Renal pelvis (tissue), 4 donors: Measurements from ENCODE around the gene BIN2. TPM values are rescaled to one million over a fixed set of nuclear protein-coding genes. Genes with fewer than 3 reads are reported as not detected.
"Not testable (repeated sequence)": the region's sequence is repeated elsewhere in the genome, so short reads cannot be mapped to it uniquely, and the experiment has no call there.

ENCODE experiments used
- DNase-seq: peaks from one replicate; pipeline ENCODE4 v3.0.0-alpha.2; 2013
- polyA plus RNA-seq, 3 donors: library from polyadenylated mRNA; unstranded; fragments of 120-200 nt; gene quantifications; one replicate each; pipeline ENCODE4 v1.2.1, GENCODE V29; 2013; ENCODE audit not compliant: insufficient read length in 3 of 3

BIN2 gene
- polyA plus RNA-seq, 3 donors = 2.6 to 3.7 (median 3.0) TPM

DNA sequence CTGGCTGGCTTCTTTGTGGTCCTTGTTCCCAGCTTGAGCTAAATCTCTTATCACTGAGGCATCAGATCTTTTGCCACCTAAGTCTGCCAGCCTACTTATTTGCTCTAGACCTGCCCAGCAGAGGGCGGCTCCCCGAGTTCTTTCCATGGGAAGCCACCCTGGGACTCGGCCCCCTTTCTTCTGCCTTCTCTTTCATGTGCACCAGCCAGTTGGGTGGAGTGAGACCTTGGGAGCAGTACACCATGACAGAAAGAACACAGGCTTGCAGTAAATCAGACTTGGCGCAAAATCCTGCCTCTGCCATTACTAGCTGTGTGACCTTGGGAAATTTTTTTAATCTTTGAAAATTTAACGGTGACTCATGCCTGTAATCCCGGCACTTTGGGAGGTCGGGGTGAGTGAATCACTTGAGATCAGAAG lies 61.2 kb downstream of the BIN2 start:
- DNase-seq = peak; percentile 74

DNA sequence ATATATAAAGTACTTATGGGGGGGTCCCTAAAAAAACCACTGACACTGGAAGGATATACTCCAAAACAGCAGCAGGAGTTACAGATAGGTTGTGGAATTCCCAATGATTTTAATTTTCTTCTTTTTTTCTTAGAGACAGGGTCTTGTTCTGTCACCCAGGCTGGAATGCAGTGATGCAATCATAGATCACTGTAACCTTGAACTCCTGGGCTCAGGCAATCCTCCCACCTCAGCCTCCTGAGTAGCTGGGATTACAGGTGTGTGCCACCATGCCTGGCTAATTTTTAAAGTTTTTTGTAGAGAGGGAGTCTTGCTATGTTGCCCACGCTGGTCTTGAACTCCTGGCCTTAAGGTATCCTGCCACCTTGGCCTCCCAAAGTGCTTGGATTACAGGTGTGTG lies 64.4 kb downstream of the BIN2 start:
- not testable (repeated sequence) for DNase-seq

DNA sequence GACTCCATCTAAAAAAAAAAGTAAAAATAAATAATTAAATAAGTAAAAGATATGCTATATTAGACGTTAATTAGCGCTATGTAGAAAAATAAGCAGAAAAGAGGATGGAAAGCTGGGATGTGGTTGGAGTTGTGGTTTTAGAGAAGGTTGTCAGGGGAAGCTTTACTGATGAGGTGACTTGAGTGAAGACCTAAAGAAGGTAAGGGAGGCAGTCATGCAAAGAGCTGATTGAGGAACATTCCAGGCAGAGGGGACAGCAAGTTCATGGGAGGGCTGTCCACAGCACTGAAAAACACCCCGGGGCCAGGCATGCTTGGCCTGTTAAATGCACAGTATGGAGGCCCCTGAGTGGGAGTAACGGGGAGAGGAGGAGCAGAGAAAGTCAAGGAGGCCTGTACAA lies 69.4 kb downstream of the BIN2 start:
- DNase-seq = no peak

DNA sequence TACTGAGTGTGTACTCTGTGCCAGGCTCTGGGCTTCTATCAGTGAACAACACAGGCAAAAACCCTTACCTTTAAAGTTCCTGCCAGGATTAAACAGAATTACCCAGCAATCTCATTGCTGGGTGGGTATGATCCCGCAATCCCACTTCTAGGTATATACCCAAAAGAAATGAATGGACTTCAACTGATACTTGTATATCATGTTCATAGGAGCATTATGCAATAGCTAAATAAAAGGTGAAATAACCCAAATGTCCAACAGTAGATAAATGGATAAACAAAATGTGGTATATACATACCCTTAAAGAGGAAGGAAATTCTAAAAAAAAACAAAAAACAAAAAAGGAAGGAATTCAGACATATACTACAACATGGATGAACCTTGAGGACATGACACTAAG lies 70.7 kb downstream of the BIN2 start:
- DNase-seq = no peak

DNA sequence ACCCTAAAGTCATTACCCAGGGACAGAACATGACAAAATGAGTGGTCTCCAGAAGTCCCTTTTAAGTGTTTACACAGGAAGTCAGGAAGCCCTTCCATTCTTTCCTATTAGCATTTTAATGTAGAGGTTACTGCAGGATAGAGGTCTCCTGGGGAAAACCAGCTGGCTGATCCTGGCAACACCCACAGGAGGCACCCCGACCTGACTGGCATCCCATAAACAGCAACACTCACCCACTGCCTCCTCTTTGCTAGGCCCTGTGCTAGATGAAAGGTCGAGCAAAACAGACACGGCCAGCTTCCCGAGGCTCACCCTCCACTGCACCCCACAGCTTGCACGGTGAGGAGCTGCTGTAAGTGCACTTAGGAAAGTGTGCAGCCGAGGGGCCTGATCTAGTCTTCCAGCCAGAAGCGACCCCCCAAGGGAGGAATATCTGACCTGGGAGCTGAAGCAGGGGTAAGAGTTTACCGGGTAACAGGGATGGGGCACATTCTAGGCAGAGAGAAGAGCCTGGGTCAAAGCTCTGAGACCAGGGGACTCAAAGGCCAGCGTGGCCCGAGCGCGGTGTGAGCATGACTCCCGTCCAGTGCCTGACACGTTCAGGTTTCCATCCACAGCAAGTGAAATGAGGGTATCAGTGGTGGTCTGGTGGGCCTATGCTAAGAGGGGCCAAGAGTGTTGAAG lies 76.3 kb downstream of the BIN2 start:
- DNase-seq = no peak

DNA sequence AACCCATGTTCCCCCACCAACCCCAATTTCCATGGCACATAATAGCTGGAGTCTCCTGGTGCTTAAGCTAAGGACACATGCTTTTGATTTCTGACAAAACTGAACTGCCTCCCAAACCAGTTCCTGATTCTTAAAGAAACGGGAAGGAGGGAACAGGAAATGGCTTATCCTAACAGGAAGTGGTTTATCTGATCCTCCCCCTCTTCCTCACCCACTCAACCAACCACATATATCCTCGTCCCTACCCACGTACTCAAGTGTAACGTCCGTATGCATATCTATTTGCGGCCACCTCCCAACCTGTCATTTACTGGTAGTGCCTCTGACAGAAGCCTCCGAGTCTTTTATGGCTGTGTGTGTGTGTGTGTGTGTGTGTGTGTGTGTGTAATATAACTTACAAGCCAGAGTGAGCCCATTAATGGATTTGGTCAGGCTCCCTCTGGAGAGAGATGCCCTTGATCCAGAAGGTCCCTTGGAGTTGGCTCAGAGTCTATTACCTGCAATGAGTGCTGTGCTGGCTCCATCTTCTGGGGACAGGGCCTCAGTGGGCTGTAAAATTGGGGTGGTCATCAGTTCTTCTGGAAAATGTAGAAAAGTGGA lies 77.6 kb downstream of the BIN2 start:
- no peak for DNase-seq

DNA sequence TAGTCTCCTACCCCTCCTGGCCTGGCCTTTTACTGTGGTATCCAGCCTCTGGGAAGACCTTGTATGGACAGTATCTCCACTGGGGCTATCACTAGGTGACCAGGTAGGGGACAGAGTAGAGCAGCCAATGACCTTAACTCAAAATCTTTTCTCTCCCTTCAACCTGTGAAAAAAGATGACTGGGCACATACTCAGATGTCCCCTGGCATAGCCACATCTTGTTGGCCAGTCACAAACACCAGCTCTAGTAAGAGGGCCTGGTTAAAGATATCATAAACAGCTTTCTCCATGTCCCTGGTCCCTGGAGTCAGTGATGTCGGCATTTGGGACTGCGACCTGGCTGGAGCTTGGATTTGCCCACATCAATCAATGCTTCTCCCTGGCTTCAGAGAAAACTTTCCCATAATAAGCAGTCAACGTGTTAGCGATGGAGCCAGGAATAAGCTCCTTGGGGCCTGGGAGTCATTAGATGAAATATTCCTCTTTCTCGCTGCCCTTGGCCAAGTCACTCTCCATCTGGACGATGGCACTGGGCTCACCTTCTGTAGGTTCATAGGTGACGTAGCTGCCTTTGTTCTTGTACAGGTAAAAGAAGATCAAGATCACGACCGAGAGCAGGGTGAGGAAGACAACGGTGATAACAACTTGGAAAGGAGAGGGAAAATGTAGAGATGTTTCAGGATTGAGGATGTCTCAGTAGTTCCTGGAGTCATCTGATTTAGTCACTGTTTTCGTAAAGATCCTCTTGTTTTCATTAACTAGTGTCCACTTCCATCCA lies 78.3 kb downstream of the BIN2 start:
- no peak for DNase-seq

DNA sequence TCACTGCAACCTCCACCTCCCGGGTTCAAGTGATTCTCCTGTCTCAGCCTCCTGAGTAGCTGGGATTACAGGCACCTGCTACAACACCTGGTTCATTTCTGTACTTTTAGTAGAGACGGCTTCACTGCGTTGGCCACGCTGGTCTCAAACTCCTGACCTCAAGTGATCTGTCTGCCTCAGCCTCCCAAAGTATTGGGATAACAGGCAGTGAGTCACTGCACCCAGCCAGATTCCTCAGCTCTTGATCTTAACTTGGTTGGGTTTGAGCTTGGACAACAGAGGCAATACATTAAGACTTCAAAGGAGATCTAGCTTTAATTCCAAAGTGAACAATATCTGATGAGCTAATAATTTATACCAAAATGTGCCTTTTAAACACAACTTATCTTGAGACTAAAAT lies 79.7 kb downstream of the BIN2 start:
- DNase-seq = no peak

DNA sequence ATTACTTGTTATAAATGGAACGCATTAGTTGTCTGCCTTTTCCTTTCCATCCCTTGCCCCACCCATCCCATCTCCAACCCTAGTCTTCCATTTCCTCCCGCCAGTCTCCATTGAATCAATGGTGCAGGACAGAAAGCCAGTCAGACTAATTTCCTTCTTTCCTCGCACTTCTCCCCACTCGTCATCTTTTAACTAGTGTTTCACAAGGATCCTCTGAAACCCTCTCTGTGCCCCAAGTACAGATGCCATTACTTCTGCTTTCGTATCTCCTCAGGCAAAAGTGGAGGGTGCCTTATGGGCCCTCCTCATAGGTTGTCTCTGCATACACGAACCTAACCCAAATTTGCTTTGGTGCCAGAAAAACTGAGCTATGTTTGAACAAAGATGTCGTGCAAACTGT lies 81.1 kb downstream of the BIN2 start:
- DNase-seq = no peak

DNA sequence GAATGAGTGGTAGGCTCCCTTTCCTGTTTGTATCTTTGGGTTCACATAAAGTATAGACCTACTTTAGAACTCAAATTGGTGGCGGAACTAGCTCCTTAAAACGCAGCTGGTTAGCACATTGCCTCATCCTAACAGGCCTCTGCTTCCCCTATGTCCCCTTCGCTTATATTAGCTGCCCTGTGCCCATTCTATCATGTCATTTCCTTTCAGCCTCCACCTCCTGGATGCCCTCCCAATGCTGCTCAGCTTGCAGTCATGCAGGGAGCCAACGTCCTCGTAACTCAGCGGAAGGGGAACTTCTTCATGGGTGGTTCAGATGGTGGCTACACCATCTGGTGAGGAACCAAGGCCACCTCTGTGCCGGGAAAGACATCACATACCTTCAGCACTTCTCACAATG lies 81.9 kb downstream of the BIN2 start:
- no peak for DNase-seq

DNA sequence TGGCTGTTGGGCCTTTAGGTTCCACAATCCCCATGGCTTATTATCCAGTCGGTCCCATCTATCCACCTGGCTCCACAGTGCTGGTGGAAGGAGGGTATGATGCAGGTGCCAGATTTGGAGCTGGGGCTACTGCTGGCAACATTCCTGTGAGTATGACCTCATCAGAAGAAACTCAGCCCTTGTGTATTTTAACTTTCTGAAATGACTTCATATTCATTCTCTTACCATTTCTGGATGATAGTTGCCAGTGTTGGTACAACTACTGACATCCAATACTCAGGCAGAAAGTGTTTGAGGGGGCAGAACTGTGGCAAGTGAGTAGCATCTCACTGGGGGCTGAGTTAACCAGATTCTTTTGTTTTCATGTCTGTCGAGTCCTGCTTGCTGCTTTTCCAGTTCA lies 83.0 kb downstream of the BIN2 start:
- no peak for DNase-seq

DNA sequence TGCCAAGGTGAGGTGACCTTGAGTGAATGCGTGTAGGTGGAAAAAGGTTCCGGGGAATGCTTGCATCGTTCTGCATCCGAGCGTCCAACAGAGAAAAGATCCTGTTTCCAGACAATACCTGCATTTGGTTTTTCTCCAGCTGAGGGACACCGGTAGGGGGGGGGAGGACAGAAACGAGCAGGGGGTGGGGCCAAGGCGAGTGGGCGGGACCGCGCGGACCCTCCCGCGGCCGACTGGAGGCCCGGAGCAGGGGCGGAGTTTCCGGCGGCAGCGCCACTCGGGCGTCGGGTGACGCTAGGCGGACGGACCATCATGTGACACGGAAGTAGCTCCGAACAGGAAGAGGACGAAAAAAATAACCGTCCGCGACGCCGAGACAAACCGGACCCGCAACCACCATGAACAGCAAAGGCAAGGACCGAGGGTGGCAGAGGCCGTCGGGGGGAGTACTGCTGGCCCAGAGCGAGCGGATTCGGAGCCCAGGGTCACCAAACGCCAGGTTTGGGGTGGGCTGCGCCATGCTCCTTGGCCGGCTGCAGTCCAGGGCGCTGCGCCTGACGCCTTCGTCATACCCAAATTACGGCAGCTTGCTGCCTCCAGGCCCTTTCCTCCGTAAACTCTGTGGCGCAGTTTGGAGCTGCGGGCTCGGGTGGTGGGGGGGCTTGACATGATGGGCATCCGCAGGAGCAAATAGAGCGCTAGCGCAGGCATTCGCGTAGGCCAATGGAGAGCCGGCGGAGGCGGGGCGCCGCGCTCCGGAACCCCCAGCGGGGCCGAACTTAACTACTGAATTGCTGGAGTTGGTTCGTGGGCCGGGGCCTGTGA lies 85.3 kb downstream of the BIN2 start, which contains the start of gene DAZAP2:
Gene DAZAP2, plus strand, starts transcription at position 317 of the 825 bp plus-strand sequence. Its CDS starts 82 bp downstream, at position 399.
- DNase-seq = peak; percentile 96

DNA sequence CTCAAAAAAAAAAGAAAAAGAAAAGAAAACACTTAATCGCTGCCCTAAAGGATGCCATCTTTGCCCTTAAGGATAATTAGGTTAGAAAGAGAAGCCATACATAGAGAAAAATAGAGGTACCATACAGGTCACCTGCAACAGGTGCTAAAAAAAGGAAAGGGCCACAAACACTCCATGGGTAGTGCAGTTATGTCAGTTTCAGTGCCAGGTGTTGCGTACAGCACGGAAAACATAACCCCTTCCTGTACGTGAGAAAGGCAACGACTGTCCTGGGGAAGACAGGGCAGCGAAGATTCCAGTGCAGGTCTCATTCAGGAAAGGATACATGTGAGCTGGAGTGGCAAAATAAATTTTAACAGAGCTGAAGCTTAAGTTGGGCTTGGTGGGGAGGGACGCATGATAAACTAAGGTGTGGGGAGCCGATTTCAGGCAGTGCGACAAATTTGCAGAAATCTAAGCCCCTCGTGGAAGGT lies 85.9 kb downstream of the BIN2 start:
- no peak for DNase-seq

DNA sequence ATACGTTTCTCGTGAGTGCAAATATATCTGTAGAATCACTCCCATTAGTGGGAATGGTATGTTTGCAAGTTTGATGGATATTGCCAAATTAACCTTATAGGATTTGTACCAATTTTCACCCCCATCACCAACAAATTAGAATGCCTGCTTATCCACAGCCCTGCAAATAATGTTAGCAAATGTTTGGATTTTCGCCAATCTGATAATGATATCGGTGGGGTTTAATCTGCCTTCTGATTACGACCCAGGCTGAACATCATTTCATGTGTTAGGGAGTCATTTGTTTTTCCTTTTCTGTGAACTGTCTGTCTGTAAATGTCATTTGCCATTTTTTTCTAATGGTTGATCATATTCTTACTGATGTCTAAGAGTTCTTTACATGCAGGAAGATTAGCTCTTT lies 89.4 kb downstream of the BIN2 start:
- no peak for DNase-seq

DNA sequence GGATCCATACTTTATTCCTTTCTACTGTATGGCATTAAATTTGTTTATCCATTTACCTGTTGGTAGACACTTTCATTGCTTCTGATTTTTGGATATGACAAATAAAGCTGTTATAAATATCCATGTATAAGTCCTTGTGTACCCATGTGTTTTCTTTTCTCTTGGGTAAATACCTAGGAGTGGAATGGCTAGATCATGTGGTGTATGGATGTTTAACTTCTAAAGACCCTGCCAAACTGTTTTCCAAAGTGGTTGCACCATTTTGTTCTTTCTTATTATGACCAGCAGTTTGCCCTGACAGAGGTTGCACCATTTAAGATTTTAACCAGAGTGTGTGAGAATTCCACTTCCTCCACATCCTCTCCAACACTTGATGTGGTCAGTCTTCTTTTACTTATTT lies 91.3 kb downstream of the BIN2 start:
- DNase-seq = no peak

Other genes with a start within 250 kb of the BIN2 start
- gene CSRNP2, start 240.6 kb downstream of the BIN2 start, polyA plus RNA-seq = 10 to 100 TPM; 35.3 to 42.4 (median 41.8) TPM
- 10 to 100 TPM; 50.1 to 55.3 (median 54.7) TPM for gene TFCP2, start 151.0 kb downstream of the BIN2 start, polyA plus RNA-seq
- gene POU6F1, start 106.1 kb downstream of the BIN2 start, polyA plus RNA-seq = 10 to 100 TPM in 2 of 3 donors, 1 to 10 TPM in 1; 7.7 to 13.6 (median 12.9) TPM
- 100 to 1,000 TPM; 264 to 290 (median 284) TPM for gene DAZAP2, start 85.3 kb downstream of the BIN2 start, polyA plus RNA-seq
- 10 to 100 TPM; 19.2 to 23.9 (median 19.6) TPM for gene SMAGP, start 53.8 kb downstream of the BIN2 start, polyA plus RNA-seq
- gene CELA1, start 22.5 kb upstream of the BIN2 start, polyA plus RNA-seq = not detected
- gene GALNT6, start 67.2 kb upstream of the BIN2 start, polyA plus RNA-seq = 1 to 10 TPM; 4.5 to 6.6 (median 6.6) TPM
- gene SLC4A8, start 100.7 kb upstream of the BIN2 start, polyA plus RNA-seq = 1 to 10 TPM; 2.8 to 5.2 (median 4.3) TPM